Measurements from ENCODE around the gene ICAM4.

DNA sequence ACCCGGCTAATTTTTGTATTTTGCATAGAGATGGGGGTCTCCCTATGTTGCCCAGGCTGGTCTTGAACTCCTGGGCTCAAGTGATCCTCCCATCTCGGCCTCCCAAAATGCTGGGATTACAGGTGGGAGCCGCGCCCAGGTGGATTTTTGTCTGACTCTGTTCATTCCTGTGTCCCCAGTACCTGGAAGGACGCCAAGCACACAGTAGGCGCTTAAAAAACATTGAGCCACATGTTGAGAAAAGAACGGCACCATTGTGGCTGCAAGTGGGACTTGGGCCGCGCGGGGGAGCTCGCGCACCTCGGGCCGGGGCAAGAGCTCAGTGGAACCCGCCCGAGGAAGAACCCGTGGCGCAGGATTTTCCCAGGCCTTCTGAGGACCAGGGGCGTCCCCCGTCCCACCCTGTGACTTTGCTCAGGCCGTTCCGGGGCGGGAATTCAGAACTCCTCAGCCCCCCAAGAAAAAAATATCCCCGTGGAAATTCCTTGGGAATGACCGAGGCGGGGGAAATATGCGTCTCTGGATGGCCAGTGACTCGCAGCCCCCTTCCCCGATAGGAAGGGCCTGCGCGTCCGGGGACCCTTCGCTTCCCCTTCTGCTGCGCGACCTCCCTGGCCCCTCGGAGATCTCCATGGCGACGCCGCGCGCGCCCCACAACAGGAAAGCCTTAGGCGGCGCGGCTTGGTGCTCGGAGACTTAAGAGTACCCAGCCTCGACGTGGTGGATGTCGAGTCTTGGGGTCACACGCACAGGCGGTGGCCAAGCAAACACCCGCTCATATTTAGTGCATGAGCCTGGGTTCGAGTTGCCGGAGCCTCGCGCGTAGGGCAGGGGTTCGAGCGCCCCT is 17.2 kb upstream of the ICAM4 start:
- no peak for TF ChIP-seq POLR2AphosphoS5 (IDR thresholded peaks at IDR 0.05; ENCODE audit: low read depth)
- TF ChIP-seq, protein P1, sequence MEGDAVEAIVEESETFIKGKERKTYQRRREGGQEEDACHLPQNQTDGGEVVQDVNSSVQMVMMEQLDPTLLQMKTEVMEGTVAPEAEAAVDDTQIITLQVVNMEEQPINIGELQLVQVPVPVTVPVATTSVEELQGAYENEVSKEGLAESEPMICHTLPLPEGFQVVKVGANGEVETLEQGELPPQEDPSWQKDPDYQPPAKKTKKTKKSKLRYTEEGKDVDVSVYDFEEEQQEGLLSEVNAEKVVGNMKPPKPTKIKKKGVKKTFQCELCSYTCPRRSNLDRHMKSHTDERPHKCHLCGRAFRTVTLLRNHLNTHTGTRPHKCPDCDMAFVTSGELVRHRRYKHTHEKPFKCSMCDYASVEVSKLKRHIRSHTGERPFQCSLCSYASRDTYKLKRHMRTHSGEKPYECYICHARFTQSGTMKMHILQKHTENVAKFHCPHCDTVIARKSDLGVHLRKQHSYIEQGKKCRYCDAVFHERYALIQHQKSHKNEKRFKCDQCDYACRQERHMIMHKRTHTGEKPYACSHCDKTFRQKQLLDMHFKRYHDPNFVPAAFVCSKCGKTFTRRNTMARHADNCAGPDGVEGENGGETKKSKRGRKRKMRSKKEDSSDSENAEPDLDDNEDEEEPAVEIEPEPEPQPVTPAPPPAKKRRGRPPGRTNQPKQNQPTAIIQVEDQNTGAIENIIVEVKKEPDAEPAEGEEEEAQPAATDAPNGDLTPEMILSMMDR (IDR thresholded peaks at IDR 0.05; ENCODE audit: insufficient read depth, low read length) = peak; percentile 84
